Measurements from ENCODE around the gene ACTR1A. TPM values are rescaled to one million over a fixed set of nuclear protein-coding genes. Genes with fewer than 3 reads are reported as not detected.

Gene ACTR1A
- total RNA-seq, 1 experiment from 2014 or later: 82.1 TPM

- TF ChIP-seq CTCF (conservative IDR thresholded peaks at IDR 0.05): no peak
- Histone ChIP-seq H2AK5ac (ENCODE audit: insufficient read length, low read length) (no peak overlapping the region), H4K91ac (ENCODE audit: insufficient read length, low read depth, low read length) (no peak overlapping the region), H3K56ac (ENCODE audit: insufficient read length, low read depth, low read length) (no peak overlapping the region), H3T11ph (ENCODE audit: low read length) (no peak overlapping the region), H3K79me2 (ENCODE audit: insufficient read depth, low read length) (no peaks in the 10 kb centered on the region), H2BK15ac (ENCODE audit: low read depth, low read length) (no peak overlapping the region), H3K14ac (ENCODE audit: insufficient read depth, low read length) (no peak overlapping the region), H2BK5ac (ENCODE audit: insufficient read length, low read length) (no peak overlapping the region), H4K20me1 (ENCODE audit: control insufficient read depth, insufficient read depth, insufficient read length) (no peaks in the 10 kb centered on the region), H3K9me3 (ENCODE audit: control insufficient read depth, low read depth, low read length) (no peaks in the 10 kb centered on the region), H3K79me1 (ENCODE audit: insufficient read depth, low read depth, low read length, poor library complexity, severe bottlenecking) (no peaks in the 10 kb centered on the region), H2BK20ac (ENCODE audit: low read depth, low read length, poor library complexity, severe bottlenecking) (no peak overlapping the region), H4K8ac (replicated peaks; ENCODE audit: insufficient read length, low read depth, low read length) (no peak overlapping the region), H3K4me2 (ENCODE audit: insufficient read depth, insufficient read length, low read length) (no peak overlapping the region), H3K18ac (ENCODE audit: insufficient read length, low read depth, low read length) (no peak overlapping the region), H3K4me1 (ENCODE audit: insufficient read depth, low read length) (no peaks in the 10 kb centered on the region), H3K27ac (ENCODE audit: insufficient read length, low read depth, low read length) (no peak overlapping the region), H2BK120ac (ENCODE audit: low read depth, low read length, poor library complexity, severe bottlenecking) (no peak overlapping the region), H3K23ac (ENCODE audit: insufficient read length, low read depth, low read length) (no peak overlapping the region), H3K9ac (ENCODE audit: extremely low read depth, insufficient read length, low read length) (no peak overlapping the region), H3K23me2 (ENCODE audit: insufficient read length, low read depth, low read length, poor library complexity, severe bottlenecking) (no peaks in the 10 kb centered on the region), H3K27me3 (ENCODE audit: insufficient read depth, low read length) (no peaks in the 10 kb centered on the region), H2BK12ac (ENCODE audit: insufficient read length, low read depth, low read length) (no peak overlapping the region), H3K4ac (ENCODE audit: low read depth, low read length) (no peak overlapping the region), H4K5ac (ENCODE audit: insufficient read length, low read depth, low read length) (no peak overlapping the region), H2AFZ (ENCODE audit: low read length) (no peak overlapping the region)
- no peaks in the 10 kb centered on the region for H3K27me3 Mint-ChIP-seq (ENCODE audit: low read depth)
- 0 out of 4 replicates have a peak, but pooled peaks cover 2% of the 10 kb centered on the region in 2 experiments for H3K4me1 Mint-ChIP-seq
- H3K36me3 Mint-ChIP-seq (ENCODE audit: insufficient read depth in 1 of 3, low read depth in 3 of 3): peaks cover 39 to 92% (median 92%) of the 10 kb centered on the region in 3 experiments
- no peak overlapping the region for H3K27ac Mint-ChIP-seq
- no peak for DNase-seq
- H3K9me3 Mint-ChIP-seq: no peaks in the 10 kb centered on the region; a peak in 1 of 5 replicates
- no peak overlapping the region for H3K4me3 Mint-ChIP-seq
- no CpG with 5 or more reads among the region's 13 CpGs for WGBS (ENCODE audit: extremely low coverage, insufficient read length, low lambda C conversion rate)
These were observed 18.5 kb downstream of the ACTR1A start for GRCh38 chr10:102484021-102484420.

Measured in H9 (cell line).